ENCODE measurements around the gene ATP9B. TPM values are rescaled to one million over a fixed set of nuclear protein-coding genes. Genes with fewer than 3 reads are reported as not detected.

The ATP9B gene
- total RNA-seq, 4 donors from 2014 or later, result 26.0 to 37.4 (median 30.5) TPM

DNA sequence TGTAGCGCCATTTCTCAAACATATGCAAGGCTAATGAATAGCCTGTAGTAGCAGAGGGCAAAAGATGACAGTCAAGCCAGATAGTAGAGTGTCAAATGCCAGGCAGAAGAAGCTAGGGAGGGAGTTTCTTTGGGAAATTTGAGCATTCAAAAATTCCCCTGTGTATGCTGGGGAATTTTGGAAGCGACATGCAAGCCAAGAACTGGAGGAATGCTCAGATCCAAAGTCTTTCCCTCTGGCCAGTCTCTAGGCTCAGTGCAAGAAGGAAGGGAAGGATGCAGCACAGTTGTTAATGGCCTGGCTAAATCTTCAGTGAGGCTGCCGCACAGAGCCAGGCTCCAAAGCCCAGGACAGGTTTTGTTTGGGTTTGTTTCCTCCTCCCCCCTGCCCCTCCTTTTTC, 59.9 kb downstream of the ATP9B start:
- TF ChIP-seq POLR2AphosphoS5 (IDR thresholded peaks at IDR 0.05) (no peak), POLR2A (IDR thresholded peaks at IDR 0.05; ENCODE audit: low read depth) (no peak), EP300 (IDR thresholded peaks at IDR 0.05) (no peak)
- TF ChIP-seq, protein P1, sequence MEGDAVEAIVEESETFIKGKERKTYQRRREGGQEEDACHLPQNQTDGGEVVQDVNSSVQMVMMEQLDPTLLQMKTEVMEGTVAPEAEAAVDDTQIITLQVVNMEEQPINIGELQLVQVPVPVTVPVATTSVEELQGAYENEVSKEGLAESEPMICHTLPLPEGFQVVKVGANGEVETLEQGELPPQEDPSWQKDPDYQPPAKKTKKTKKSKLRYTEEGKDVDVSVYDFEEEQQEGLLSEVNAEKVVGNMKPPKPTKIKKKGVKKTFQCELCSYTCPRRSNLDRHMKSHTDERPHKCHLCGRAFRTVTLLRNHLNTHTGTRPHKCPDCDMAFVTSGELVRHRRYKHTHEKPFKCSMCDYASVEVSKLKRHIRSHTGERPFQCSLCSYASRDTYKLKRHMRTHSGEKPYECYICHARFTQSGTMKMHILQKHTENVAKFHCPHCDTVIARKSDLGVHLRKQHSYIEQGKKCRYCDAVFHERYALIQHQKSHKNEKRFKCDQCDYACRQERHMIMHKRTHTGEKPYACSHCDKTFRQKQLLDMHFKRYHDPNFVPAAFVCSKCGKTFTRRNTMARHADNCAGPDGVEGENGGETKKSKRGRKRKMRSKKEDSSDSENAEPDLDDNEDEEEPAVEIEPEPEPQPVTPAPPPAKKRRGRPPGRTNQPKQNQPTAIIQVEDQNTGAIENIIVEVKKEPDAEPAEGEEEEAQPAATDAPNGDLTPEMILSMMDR (IDR thresholded peaks at IDR 0.05), result no peak
- peaks cover 0 to 44% (median 19%) of the 10 kb centered on the region in 4 donors for H3K36me3 ChIP-seq
- H3K4me1 ChIP-seq, result no peaks in the 10 kb centered on the region
- no peak overlapping the region for H3K4me3 ChIP-seq
- WGBS, result 88% methylated on average over 3 of the region's 3 CpGs
- intact Hi-C loops (cut with DNase I), result no loop called here
- no peak for DNase-seq (ENCODE audit: extremely low spot score)
- no peaks in the 10 kb centered on the region for H3K27me3 ChIP-seq
- no peaks in the 10 kb centered on the region for H3K9me3 ChIP-seq
- H3K27ac ChIP-seq (replicated peaks in 1 of 4), result no peak overlapping the region

DNA sequence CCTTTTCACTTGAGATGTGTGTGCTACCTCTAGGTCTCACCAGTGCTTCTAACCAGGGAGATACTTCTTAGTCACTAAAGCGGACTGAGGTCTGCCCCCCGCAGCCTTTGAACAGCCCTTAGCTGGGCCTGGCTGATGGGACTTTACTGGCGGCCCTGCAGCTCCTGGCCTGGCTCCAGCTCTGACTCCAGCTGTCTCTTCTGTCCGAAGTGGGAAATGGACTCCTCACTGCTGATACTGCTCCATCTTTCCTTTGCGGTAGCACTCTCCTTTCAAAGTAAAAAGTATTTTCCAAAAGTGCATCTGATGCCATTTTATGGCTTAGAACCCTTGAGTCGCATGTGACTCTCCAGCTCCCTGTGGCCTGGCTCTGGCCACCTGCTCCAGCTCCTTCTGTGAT, 64.5 kb downstream of the ATP9B start:
- WGBS, result 75% methylated on average over 5 of the region's 6 CpGs
- TF ChIP-seq EP300 (IDR thresholded peaks at IDR 0.05), result no peak
- TF ChIP-seq POLR2A (IDR thresholded peaks at IDR 0.05; ENCODE audit: low read depth), result no peak
- TF ChIP-seq, protein P1 (IDR thresholded peaks at IDR 0.05), result no peak
- TF ChIP-seq POLR2AphosphoS5 (IDR thresholded peaks at IDR 0.05), result no peak
- Histone ChIP-seq H3K9me3 (no peaks in the 10 kb centered on the region), H3K36me3 (peaks cover 0 to 28% (median 4%) of the 10 kb centered on the region in 4 donors), H3K4me1 (no peaks in the 10 kb centered on the region), H3K4me3 (no peak overlapping the region), H3K27me3 (no peaks in the 10 kb centered on the region), H3K27ac (replicated peaks in 1 of 4) (no peak overlapping the region)
- DNase-seq (ENCODE audit: extremely low spot score), result no peak
- intact Hi-C loops (cut with DNase I), result no loop called here

DNA sequence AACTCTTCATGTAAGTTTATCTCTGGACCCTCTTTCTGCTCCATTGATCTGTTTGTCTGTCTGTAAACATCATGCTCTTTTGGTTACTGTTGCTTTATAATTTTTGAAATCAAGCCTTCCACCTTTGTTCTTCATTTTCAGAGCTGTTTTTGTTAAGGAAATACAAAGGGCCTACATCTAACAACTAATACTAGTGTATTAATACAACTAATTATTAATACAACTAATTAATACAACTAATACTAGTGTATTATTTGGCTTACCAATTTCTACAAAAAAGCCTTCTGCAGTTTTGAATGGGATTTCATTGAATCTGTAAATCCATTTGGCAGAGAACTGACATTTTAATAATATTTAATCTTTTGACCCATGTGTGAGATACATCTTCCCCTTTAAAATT, 66.7 kb downstream of the ATP9B start:
- no peak overlapping the region for H3K27ac ChIP-seq (replicated peaks in 1 of 4)
- no peak overlapping the region for H3K4me3 ChIP-seq
- intact Hi-C loops (cut with DNase I), result no loop called here

GRCh38 chr18:79136742-79137141, 67.5 kb downstream of the ATP9B start:
- Histone ChIP-seq H3K27me3 (no peaks in the 10 kb centered on the region), H3K9me3 (no peaks in the 10 kb centered on the region)
- no peak for DNase-seq (ENCODE audit: extremely low spot score)

More for the DNA sequence above, 66.7 kb downstream of the ATP9B start:
- TF ChIP-seq, protein P1 (IDR thresholded peaks at IDR 0.05), result no peak
- Histone ChIP-seq H3K4me1 (no peaks in the 10 kb centered on the region), H3K9me3 (no peaks in the 10 kb centered on the region), H3K36me3 (peaks cover 0 to 18% (median 4%) of the 10 kb centered on the region in 4 donors), H3K27me3 (no peaks in the 10 kb centered on the region)
- no peak for DNase-seq (ENCODE audit: extremely low spot score)

GRCh38 chr18:79139206-79139605, 70.0 kb downstream of the ATP9B start:
- Histone ChIP-seq H3K9me3 (no peaks in the 10 kb centered on the region), H3K4me1 (no peaks in the 10 kb centered on the region), H3K27me3 (no peaks in the 10 kb centered on the region), H3K27ac (replicated peaks in 1 of 4) (no peak overlapping the region), H3K4me3 (no peak overlapping the region), H3K36me3 (peaks cover 0 to 2% (median 1%) of the 10 kb centered on the region in 4 donors)
- 90% methylated on average over 4 of the region's 4 CpGs for WGBS
- DNase-seq (ENCODE audit: extremely low spot score), result no peak
- intact Hi-C loops (cut with DNase I), result no loop called here
- TF ChIP-seq POLR2AphosphoS5 (IDR thresholded peaks at IDR 0.05) (no peak), POLR2A (IDR thresholded peaks at IDR 0.05; ENCODE audit: low read depth) (no peak), EP300 (IDR thresholded peaks at IDR 0.05) (no peak)
- TF ChIP-seq, protein P1 (IDR thresholded peaks at IDR 0.05), result no peak

More at GRCh38 chr18:79136742-79137141, 67.5 kb downstream of the ATP9B start:
- TF ChIP-seq POLR2AphosphoS5 (IDR thresholded peaks at IDR 0.05), result no peak
- TF ChIP-seq POLR2A (IDR thresholded peaks at IDR 0.05; ENCODE audit: low read depth), result no peak
- TF ChIP-seq, protein P1 (IDR thresholded peaks at IDR 0.05), result no peak
- TF ChIP-seq EP300 (IDR thresholded peaks at IDR 0.05), result no peak
- intact Hi-C loops (cut with DNase I), result no loop called here
- no peak overlapping the region for H3K27ac ChIP-seq (replicated peaks in 1 of 4)
- H3K4me1 ChIP-seq, result no peaks in the 10 kb centered on the region
- no peak overlapping the region for H3K4me3 ChIP-seq
- 92% methylated on average over 6 of the region's 6 CpGs for WGBS
- H3K36me3 ChIP-seq, result peaks cover 0 to 12% (median 4%) of the 10 kb centered on the region in 4 donors
